Testis (tissue), 2 donors: ENCODE measurements around the gene PAPSS2.

Source experiments
- CTCF ChIP-seq, 3 experiments: fragments of 450-650 bp in 2 of 3; fragments of 200-600 bp in 1 of 3; sonication (generic) in 1 of 3; IDR thresholded peaks; one replicate each; pipeline ENCODE4 v1.5.1; 2016 to 2019; ENCODE audit warnings: antibody characterized with exemption in 3 of 3, mild to moderate bottlenecking in 2 of 3, moderate library complexity in 1 of 3
- POLR2A ChIP-seq: fragments of 450-650 bp; IDR thresholded peaks from one replicate; pipeline ENCODE4 v1.6.1; 2017; ENCODE audit warnings: antibody characterized with exemption, mild to moderate bottlenecking, moderate library complexity

GRCh38 chr10:87646192-87646909 is 13.3 kb upstream of the PAPSS2 start:
- no peak for TF ChIP-seq CTCF (IDR thresholded peaks at IDR 0.05)
- TF ChIP-seq POLR2A = no peak
